ENCODE results near the gene DNAAF5. TPM values are rescaled to one million over a fixed set of nuclear protein-coding genes. Genes with fewer than 3 reads are reported as not detected.

The DNAAF5 gene
- total and polyA plus RNA-seq, 9 of the 15 experiments (the other 6 are each of a cell fraction or from before 2014, with no cell fraction given): 3.1 to 69.7 (median 19.1) TPM

DNA sequence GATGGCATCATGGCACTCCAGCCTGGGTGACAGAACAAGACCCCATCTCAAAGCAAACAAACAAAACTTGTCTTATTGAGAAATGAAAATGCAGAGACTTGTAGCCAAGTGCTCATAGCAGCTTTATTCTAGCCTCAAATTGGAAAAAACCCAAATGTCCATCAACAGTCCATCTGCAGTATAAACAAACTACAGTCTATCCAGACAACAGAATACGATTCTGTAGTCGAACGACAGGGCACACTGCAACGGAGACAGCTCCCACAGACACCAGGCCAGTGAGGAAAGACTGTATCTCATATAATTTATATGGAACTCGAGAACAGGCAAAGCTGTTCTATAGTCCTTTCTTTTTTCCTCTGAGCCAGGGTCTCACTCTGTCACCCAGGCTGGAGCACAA lies 65.0 kb downstream of the DNAAF5 start:
- H3K27ac ChIP-seq (ENCODE audit: extremely low read depth, low read depth, low read length): no peak overlapping the region
- DNase-seq (ENCODE audit: extremely low read depth in 1 of 4, low spot score in 3 of 4): no peak
- intact Hi-C loops (cut with micrococcal nuclease): no loop called here
- H3K79me2 ChIP-seq (ENCODE audit: control insufficient read depth, insufficient read depth, low read length): no peaks in the 10 kb centered on the region
- H3K4me2 ChIP-seq (ENCODE audit: insufficient read depth, low read length): no peak overlapping the region
- no peak for ATAC-seq
- no peaks in the 10 kb centered on the region for H4K20me1 ChIP-seq (replicated peaks; ENCODE audit: control insufficient read depth, insufficient read depth, low read length)
- no peak overlapping the region for H2AFZ ChIP-seq (ENCODE audit: low read depth, low read length)
- no peaks in the 10 kb centered on the region for H3K9me3 ChIP-seq (replicated peaks; ENCODE audit: control insufficient read depth, insufficient read depth, low read depth, low read length)
- POLR2A ChIA-PET: interaction anchor here (0.7 kb wide), 1 partner anchor 42 kb away, joined by 3 read pairs; no protein-coding TSS in a partner anchor
- H3K27me3 ChIP-seq (ENCODE audit: control insufficient read depth in 2 of 2, insufficient read depth in 2 of 2, low read length in 2 of 2): no peaks in the 10 kb centered on the region
- CTCF ChIA-PET (ENCODE audit: low intra/inter-chr PET ratio): no interaction called here
- H3K36me3 ChIP-seq (ENCODE audit: control insufficient read depth, insufficient read depth, low read length): peaks cover 13% of the 10 kb centered on the region; the same call in 1 of the 3 replicates
- in situ Hi-C loops (cut with MboI): no loop called here
- no peak for FAIRE-seq
- H3K4me3 ChIP-seq: no peak overlapping the region
- TF ChIP-seq TCF15 (CRISPR knock-in tag; IDR thresholded peaks at IDR 0.05): no peak
- TF ChIP-seq, protein P1, sequence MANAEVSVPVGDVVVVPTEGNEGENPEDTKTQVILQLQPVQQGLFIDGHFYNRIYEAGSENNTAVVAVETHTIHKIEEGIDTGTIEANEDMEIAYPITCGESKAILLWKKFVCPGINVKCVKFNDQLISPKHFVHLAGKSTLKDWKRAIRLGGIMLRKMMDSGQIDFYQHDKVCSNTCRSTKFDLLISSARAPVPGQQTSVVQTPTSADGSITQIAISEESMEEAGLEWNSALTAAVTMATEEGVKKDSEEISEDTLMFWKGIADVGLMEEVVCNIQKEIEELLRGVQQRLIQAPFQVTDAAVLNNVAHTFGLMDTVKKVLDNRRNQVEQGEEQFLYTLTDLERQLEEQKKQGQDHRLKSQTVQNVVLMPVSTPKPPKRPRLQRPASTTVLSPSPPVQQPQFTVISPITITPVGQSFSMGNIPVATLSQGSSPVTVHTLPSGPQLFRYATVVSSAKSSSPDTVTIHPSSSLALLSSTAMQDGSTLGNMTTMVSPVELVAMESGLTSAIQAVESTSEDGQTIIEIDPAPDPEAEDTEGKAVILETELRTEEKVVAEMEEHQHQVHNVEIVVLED (CRISPR knock-in tag; IDR thresholded peaks at IDR 0.05): no peak
- no peak for TF ChIP-seq RBM14 (IDR thresholded peaks at IDR 0.05; ENCODE audit: borderline replicate concordance, insufficient read depth, low read depth, low read length)
- TF ChIP-seq ZKSCAN3 (CRISPR knock-in tag; IDR thresholded peaks at IDR 0.05): no peak
- TF ChIP-seq PURB (CRISPR knock-in tag; IDR thresholded peaks at IDR 0.05; ENCODE audit: low read depth): no peak
- TF ChIP-seq CEBPB (tag; IDR thresholded peaks at IDR 0.05): no peak
- H3K9me1 ChIP-seq (ENCODE audit: control insufficient read depth, insufficient read depth, low read length): no peaks in the 10 kb centered on the region
- BruUV-seq (replicated peaks): no TSS peak
- 76% methylated on average over 5 of the region's 5 CpGs for whole genome bisulfite sequencing (ENCODE audit: insufficient coverage, low coverage, missing lambda C conversion rate)
- peaks cover 0 to 8% of the 10 kb centered on the region in 2 experiments; a peak in 2 of 5 replicates for H3K4me1 ChIP-seq (replicated peaks in 1 of 2; ENCODE audit: control insufficient read depth in 2 of 2, insufficient read depth in 2 of 2, low read length in 2 of 2)
- H3K9ac ChIP-seq (ENCODE audit: insufficient read depth in 1 of 2, low read depth in 2 of 2, low read length in 2 of 2): no peak overlapping the region

Measured in K562 (cell line).